Measurements from ENCODE around the gene WRAP53.

WRAP53 gene

GRCh38 chr17:7697828-7698588, 9.7 kb downstream of the WRAP53 start:
- no peak for ATAC-seq
- no peak for TF ChIP-seq CSRNP3 (CRISPR knock-in tag; IDR thresholded peaks at IDR 0.05)
- TF ChIP-seq TOX (CRISPR knock-in tag; IDR thresholded peaks at IDR 0.05; ENCODE audit: borderline replicate concordance): no peak
- no peak for TF ChIP-seq POU6F1 (CRISPR knock-in tag; IDR thresholded peaks at IDR 0.05; ENCODE audit: borderline replicate concordance, low read depth)
- TF ChIP-seq RARB (CRISPR knock-in tag; IDR thresholded peaks at IDR 0.05): no peak
- no peak for TF ChIP-seq ZC3H10 (CRISPR knock-in tag; IDR thresholded peaks at IDR 0.05)
- no peak for TF ChIP-seq TSHZ2 (CRISPR knock-in tag; IDR thresholded peaks at IDR 0.05)
- TF ChIP-seq GLIS3 (CRISPR knock-in tag; IDR thresholded peaks at IDR 0.05): no peak
- no peak for TF ChIP-seq ZFP3 (CRISPR knock-in tag; IDR thresholded peaks at IDR 0.05)
- TF ChIP-seq CREB5 (CRISPR knock-in tag; IDR thresholded peaks at IDR 0.05; ENCODE audit: low read depth): no peak
- TF ChIP-seq ISL1 (CRISPR knock-in tag; IDR thresholded peaks at IDR 0.05): no peak
- no peak for TF ChIP-seq OSR1 (CRISPR knock-in tag; IDR thresholded peaks at IDR 0.05)
- TF ChIP-seq PPARA (CRISPR knock-in tag; IDR thresholded peaks at IDR 0.05; ENCODE audit: borderline replicate concordance): no peak
- no peak for TF ChIP-seq SNAI2 (CRISPR knock-in tag; IDR thresholded peaks at IDR 0.05)

- TF ChIP-seq ARNTL (CRISPR knock-in tag; IDR thresholded peaks at IDR 0.05; ENCODE audit: borderline replicate concordance, low read depth) (no peak), BACH2 (CRISPR knock-in tag; IDR thresholded peaks at IDR 0.05; ENCODE audit: borderline replicate concordance) (no peak), OSR1 (CRISPR knock-in tag; IDR thresholded peaks at IDR 0.05) (no peak), ZFP3 (CRISPR knock-in tag; IDR thresholded peaks at IDR 0.05) (no peak), CREB5 (CRISPR knock-in tag; IDR thresholded peaks at IDR 0.05; ENCODE audit: low read depth) (no peak), ZC3H10 (CRISPR knock-in tag; IDR thresholded peaks at IDR 0.05) (no peak), ZNF8 (CRISPR knock-in tag; IDR thresholded peaks at IDR 0.05) (no peak), RARB (CRISPR knock-in tag; IDR thresholded peaks at IDR 0.05) (no peak), PATZ1 (CRISPR knock-in tag; IDR thresholded peaks at IDR 0.05; ENCODE audit: borderline replicate concordance) (no peak), POU6F1 (CRISPR knock-in tag; IDR thresholded peaks at IDR 0.05; ENCODE audit: borderline replicate concordance, low read depth) (no peak), TCF4 (CRISPR knock-in tag; IDR thresholded peaks at IDR 0.05; ENCODE audit: borderline replicate concordance) (no peak), ZNF565 (CRISPR knock-in tag; conservative IDR thresholded peaks at IDR 0.05; ENCODE audit: low read depth) (no peak)
- no peak for ATAC-seq
Observed at GRCh38 chr17:7700510-7700909, 12.2 kb downstream of the WRAP53 start.
